Common myeloid progenitor, CD34-positive (primary cell): ENCODE data around the gene SHC2.
A peak's percentile ranks its signal among the peaks of the same experiment; 100 is the strongest.

ENCODE experiments used
- CTCF ChIA-PET: fragments of 350-600 bp; sonication (Branson Sonifier 250); formaldehyde crosslinking; loops from one replicate; lab custom pipeline; 2021; ENCODE audit warnings: antibody characterized with exemption; lab: Charles Lee
- POLR2A ChIA-PET: fragments of 350-600 bp; sonication (Branson Sonifier 250); formaldehyde crosslinking; loops from one replicate; lab custom pipeline; 2021; ENCODE audit warnings: antibody characterized with exemption; lab: Charles Lee
- DNase-seq, 3 donors: peaks; one replicate each; pipeline versions ENCODE4 v3.0.0 to v3.0.0-alpha.2; 2013
- H3K27ac ChIP-seq, 2 experiments: 1 replicate in 1 of 2; 2 replicates in 1 of 2; pipeline ENCODE4 v1.7.0; 2013; ENCODE audit warnings: inconsistent platforms in 2 of 2, low read length in 2 of 2, mild to moderate bottlenecking in 2 of 2, low read depth in 1 of 2, moderate library complexity in 1 of 2; ENCODE audit not compliant: severe bottlenecking in 2 of 2, insufficient read depth in 1 of 2, poor library complexity in 1 of 2
- H3K27me3 ChIP-seq, 5 experiments: replicated peaks in 2 of 5; 1 replicate in 3 of 5; 2 replicates in 2 of 5; pipeline versions ENCODE4 v1.6.1 to v1.7.0; 2013; ENCODE audit warnings: low read length in 4 of 5, mild to moderate bottlenecking in 2 of 5, moderate library complexity in 2 of 5, inconsistent platforms in 1 of 5; ENCODE audit not compliant: insufficient read depth in 5 of 5, control insufficient read depth in 4 of 5
- H3K36me3 ChIP-seq, 4 experiments: 1 replicate in 2 of 4; 2 replicates in 2 of 4; pipeline versions ENCODE4 v1.6.1 to v1.7.0; 2013; ENCODE audit warnings: low read length in 3 of 4, control low read depth in 1 of 4, mild to moderate bottlenecking in 1 of 4; ENCODE audit not compliant: control insufficient read depth in 4 of 4, insufficient read depth in 4 of 4
- H3K4me1 ChIP-seq, 4 experiments: 1 replicate in 3 of 4; 2 replicates in 1 of 4; pipeline versions ENCODE4 v1.6.1 to v1.7.1; 2013; ENCODE audit warnings: low read length in 3 of 4, mild to moderate bottlenecking in 3 of 4, control low read depth in 1 of 4, inconsistent platforms in 1 of 4, moderate library complexity in 1 of 4; ENCODE audit not compliant: control insufficient read depth in 4 of 4, insufficient read depth in 4 of 4; ENCODE audit errors: control extremely low read depth in 1 of 4
- H3K4me3 ChIP-seq, 7 experiments: 1 replicate in 4 of 7; 2 replicates in 3 of 7; pipeline versions ENCODE4 v1.5.1 to v1.7.0; 2013; ENCODE audit warnings: mild to moderate bottlenecking in 7 of 7, low read length in 6 of 7, moderate library complexity in 6 of 7, inconsistent platforms in 2 of 7, low read depth in 2 of 7, control low read depth in 1 of 7; ENCODE audit not compliant: insufficient read depth in 4 of 7, control insufficient read depth in 1 of 7; ENCODE audit errors: extremely low read depth in 1 of 7
- H3K9me3 ChIP-seq, 5 experiments: 1 replicate in 4 of 5; 2 replicates in 1 of 5; pipeline versions ENCODE4 v1.6.1 to v1.7.1; 2013; ENCODE audit warnings: low read length in 4 of 5, mild to moderate bottlenecking in 2 of 5, inconsistent platforms in 1 of 5, low read depth in 1 of 5, moderate library complexity in 1 of 5; ENCODE audit not compliant: control insufficient read depth in 4 of 5, insufficient read depth in 2 of 5; ENCODE audit errors: control extremely low read depth in 1 of 5
- WGBS: methylation state at CpG from one replicate; pipeline ENCODE4 v1.1.5; 2013; ENCODE audit not compliant: insufficient coverage; 5-methylcytosine and 5-hydroxymethylcytosine counted together

Gene SHC2

DNA sequence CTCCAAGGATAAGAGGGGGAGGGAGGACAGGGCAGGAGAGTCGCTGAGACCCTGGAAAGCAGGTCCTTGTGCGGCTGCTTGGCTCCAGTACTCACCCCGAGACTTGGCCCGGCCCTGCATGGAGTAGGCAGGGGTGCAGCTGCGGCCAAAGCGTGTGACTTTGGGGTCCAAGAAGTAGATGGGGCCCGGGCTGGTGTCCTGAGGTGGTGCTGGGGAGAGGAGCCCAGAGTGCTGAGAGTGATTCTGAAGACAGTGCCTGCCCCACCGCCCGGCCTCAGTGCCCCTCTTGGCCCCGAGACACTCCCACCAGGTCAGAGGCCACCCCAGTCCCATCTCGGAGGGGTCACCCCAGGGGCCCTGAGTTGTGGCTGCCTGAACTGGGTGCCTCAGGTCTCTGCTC lies 6.7 kb upstream of the SHC2 start:
- CTCF ChIA-PET: no interaction called here

GRCh38 chr19:465056-465816 lies 4.4 kb upstream of the SHC2 start:
- Histone ChIP-seq H3K4me1 (peaks cover 0 to 7% (median 3%) of the 10 kb centered on the region in 4 experiments), H3K9me3 (peaks cover 0 to 2% (median 0%) of the 10 kb centered on the region in 5 experiments), H3K27ac (no peak overlapping the region), H3K27me3 (peaks cover 0 to 36% (median 8%) of the 10 kb centered on the region in 5 experiments), H3K4me3 (no peak overlapping the region), H3K36me3 (no peaks in the 10 kb centered on the region)
- ChIA-PET CTCF (no interaction called here), POLR2A (no interaction called here)
- WGBS: 100% methylated on average over 3 of the region's 3 CpGs
- DNase-seq: no peak

More for the DNA sequence above, 6.7 kb upstream of the SHC2 start:
- H3K9me3 ChIP-seq: peaks cover 0 to 2% (median 0%) of the 10 kb centered on the region in 5 experiments
- no peaks in the 10 kb centered on the region for H3K36me3 ChIP-seq
- WGBS: 92% methylated on average over 10 of the region's 11 CpGs
- H3K27ac ChIP-seq: no peak overlapping the region
- H3K4me1 ChIP-seq: no peaks in the 10 kb centered on the region
- H3K4me3 ChIP-seq: no peak overlapping the region
- POLR2A ChIA-PET: no interaction called here
- peaks cover 0 to 22% (median 5%) of the 10 kb centered on the region in 5 experiments for H3K27me3 ChIP-seq
- no peak for DNase-seq

GRCh38 chr19:464208-464545 lies 3.3 kb upstream of the SHC2 start:
- POLR2A ChIA-PET: no interaction called here
- H3K9me3 ChIP-seq: peaks cover 0 to 4% (median 0%) of the 10 kb centered on the region in 5 experiments
- H3K27ac ChIP-seq: no peak overlapping the region
- peaks cover 0 to 46% (median 11%) of the 10 kb centered on the region in 5 experiments for H3K27me3 ChIP-seq
- CTCF ChIA-PET: no interaction called here
- DNase-seq: no peak
- no peak overlapping the region for H3K4me3 ChIP-seq
- 100% methylated on average over 6 of the region's 9 CpGs for WGBS
- no peaks in the 10 kb centered on the region for H3K36me3 ChIP-seq
- peaks cover 0 to 12% (median 4%) of the 10 kb centered on the region in 4 experiments for H3K4me1 ChIP-seq

DNA sequence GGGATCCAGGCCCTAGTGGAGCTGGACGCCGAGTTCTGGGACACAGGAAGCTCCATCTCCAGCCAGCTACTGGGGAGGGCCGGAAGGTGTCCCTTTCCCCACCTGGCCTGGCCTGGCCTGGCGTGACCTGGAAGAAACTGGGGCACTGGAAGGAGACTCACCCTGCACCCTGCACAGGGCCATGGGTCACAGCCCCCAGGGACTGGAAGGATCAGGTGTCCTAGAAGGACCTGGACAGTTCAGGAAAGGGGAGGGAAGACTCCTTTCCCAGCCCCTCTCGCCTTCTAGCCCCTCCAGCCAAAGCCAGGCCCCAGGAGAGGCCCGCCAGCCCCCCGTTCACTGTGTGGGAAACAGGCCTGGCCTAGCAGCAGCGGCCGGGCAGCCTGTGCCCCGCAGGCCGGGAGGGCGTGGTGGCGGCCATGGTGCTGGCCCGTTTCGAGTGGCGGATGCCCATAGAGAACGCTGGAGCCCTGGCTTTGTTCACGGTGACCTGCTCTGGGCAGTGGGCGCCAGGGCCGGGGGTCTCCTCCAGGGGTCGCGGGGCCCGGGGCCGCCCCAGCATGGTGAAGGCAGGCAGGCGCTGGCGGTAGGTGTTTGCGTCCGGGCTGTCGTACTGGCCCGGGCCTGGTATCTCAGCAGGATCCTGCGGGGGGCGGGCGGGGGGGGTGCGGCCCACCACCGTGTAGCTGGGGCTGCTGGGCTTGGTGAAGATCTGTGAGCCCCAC lies 2.8 kb upstream of the SHC2 start:
- Histone ChIP-seq H3K4me1 (peaks cover 0 to 12% (median 4%) of the 10 kb centered on the region in 4 experiments), H3K27me3 (peaks cover 0 to 51% (median 11%) of the 10 kb centered on the region in 5 experiments), H3K36me3 (no peaks in the 10 kb centered on the region), H3K27ac (no peak overlapping the region), H3K4me3 (no peak overlapping the region), H3K9me3 (peaks cover 0 to 4% (median 0%) of the 10 kb centered on the region in 5 experiments)
- POLR2A ChIA-PET: interaction anchor here (0.6 kb wide), 1 partner anchor 47 kb away, joined by 3 read pairs; no protein-coding TSS in a partner anchor
- 87% methylated on average over 28 of the region's 35 CpGs for WGBS
- no peak for DNase-seq
- CTCF ChIA-PET: interaction anchor here (1.2 kb wide), 1 partner anchor 46 kb away, joined by 3 read pairs; no protein-coding TSS in a partner anchor

GRCh38 chr19:461721-462551 lies 1.1 kb upstream of the SHC2 start:
- no peak for DNase-seq
- Histone ChIP-seq H3K36me3 (no peaks in the 10 kb centered on the region), H3K9me3 (peaks cover 0 to 4% (median 0%) of the 10 kb centered on the region in 5 experiments), H3K27ac (no peak overlapping the region), H3K4me3 (peak overlapping the region in 1 of 7 experiments; percentile 19), H3K27me3 (peaks cover 0 to 54% (median 11%) of the 10 kb centered on the region in 5 experiments), H3K4me1 (peaks cover 0 to 12% (median 4%) of the 10 kb centered on the region in 4 experiments)
- WGBS: 2% methylated on average over 37 of the region's 60 CpGs
- ChIA-PET POLR2A (no interaction called here), CTCF (interaction anchor here (1.2 kb wide), 1 partner anchor 48 kb away, joined by 3 read pairs; no protein-coding TSS in a partner anchor)

DNA sequence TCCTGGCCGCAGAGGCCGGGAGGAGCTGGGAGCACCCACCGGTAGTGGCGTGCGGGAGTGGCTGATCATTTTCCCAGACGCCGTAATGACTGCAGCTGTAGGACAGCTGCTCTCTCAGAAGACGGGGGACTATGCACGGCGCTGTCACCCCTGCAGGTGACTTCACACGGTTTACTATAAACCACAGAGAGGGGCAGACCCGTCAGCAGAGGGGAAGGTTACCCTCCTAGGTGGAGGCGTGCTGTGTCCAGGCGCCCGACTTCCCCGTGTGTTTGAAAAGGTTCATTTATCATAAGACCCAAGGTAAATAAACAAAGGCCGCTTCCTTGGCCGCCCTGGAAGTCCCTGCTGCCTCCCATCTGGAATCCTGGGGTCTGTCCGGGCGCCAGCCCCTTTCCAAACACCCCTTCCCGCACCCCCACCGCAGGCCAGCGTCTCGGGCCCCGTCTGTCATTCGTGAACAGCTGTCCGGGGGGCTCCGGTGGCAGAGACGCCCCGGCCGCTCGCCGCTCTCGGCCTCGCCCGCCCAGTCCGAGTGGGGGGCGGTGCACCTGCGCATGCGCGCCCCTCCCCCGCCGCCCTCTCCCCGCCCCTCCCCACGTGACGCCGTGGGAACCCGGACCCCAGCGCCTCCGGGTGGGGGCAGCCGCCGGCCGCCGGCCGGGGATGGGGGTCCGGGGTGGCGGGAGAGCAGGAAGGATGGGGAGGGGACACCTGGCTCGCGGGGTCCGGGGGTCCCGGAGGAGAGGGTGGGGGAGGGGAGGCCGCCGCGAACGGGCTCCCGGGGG lies 915 bp downstream of the SHC2 start:
- DNase-seq: peak in 1 of 3 donors; percentile 20
- H3K4me1 ChIP-seq: peaks cover 0 to 12% (median 4%) of the 10 kb centered on the region in 4 experiments
- WGBS: 17% methylated on average over 31 of the region's 66 CpGs
- peak overlapping the region in 1 of 7 experiments; percentile 50 for H3K4me3 ChIP-seq
- no peak overlapping the region for H3K27ac ChIP-seq
- POLR2A ChIA-PET: no interaction called here
- CTCF ChIA-PET: no interaction called here
- peaks cover 0 to 54% (median 11%) of the 10 kb centered on the region in 5 experiments for H3K27me3 ChIP-seq
- H3K36me3 ChIP-seq: no peaks in the 10 kb centered on the region
- peaks cover 0 to 4% (median 0%) of the 10 kb centered on the region in 5 experiments for H3K9me3 ChIP-seq
